ENCODE measurements around the gene PAX7.
A peak's percentile ranks its signal among the peaks of the same experiment; 100 is the strongest.

DNA sequence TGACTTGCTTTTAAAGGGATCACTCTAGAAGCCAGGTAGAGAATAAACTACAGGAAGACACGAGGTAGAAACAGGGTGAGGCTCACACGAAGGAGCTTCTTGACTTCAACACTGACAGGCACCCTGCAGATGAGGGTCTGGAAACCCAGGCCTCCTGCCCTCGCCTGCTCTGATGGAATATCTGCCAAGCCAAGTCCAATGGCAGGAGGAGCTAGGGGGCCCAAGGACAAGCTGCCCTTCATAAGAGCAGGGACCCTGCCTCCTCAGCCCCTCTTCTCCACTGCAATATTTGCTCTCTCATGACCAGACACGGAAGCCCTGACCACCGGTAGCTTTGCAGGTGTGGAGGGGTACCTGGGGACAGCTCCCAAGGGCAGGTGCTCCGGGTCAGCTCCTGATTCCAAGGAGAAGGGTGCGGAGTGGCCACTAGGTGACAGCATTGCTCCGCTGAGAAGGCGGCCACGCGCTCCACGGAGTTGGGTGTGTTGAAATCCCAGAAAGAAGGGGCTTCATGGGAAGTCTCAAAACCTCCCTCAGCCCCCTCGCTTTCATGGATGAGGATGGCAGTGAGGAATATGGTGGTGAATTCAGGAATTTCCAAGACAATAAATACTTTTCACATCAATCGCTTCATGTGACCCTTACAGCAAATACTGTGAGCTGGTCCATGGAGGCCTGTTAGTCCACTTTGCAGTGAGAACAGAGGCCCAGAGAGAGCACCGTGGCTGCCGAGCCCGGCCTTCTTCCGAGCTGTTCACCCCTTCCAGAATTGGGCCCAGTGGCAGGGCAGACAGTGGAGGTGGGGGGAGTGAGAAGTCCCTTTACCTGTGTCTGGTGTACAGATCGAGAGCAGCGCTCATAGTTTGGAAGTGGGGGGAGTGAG is 33.2 kb upstream of the PAX7 start:
- TF ChIP-seq EZH2 (IDR thresholded peaks at IDR 0.05; ENCODE audit: borderline replicate concordance, low read depth, low read length, severe bottlenecking): no peak
- TF ChIP-seq, protein P1, sequence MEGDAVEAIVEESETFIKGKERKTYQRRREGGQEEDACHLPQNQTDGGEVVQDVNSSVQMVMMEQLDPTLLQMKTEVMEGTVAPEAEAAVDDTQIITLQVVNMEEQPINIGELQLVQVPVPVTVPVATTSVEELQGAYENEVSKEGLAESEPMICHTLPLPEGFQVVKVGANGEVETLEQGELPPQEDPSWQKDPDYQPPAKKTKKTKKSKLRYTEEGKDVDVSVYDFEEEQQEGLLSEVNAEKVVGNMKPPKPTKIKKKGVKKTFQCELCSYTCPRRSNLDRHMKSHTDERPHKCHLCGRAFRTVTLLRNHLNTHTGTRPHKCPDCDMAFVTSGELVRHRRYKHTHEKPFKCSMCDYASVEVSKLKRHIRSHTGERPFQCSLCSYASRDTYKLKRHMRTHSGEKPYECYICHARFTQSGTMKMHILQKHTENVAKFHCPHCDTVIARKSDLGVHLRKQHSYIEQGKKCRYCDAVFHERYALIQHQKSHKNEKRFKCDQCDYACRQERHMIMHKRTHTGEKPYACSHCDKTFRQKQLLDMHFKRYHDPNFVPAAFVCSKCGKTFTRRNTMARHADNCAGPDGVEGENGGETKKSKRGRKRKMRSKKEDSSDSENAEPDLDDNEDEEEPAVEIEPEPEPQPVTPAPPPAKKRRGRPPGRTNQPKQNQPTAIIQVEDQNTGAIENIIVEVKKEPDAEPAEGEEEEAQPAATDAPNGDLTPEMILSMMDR (IDR thresholded peaks at IDR 0.05; ENCODE audit: borderline replicate concordance, extremely low read depth, low read length, poor library complexity, severe bottlenecking): peak; percentile 87
